Measurements from ENCODE around the gene PXDN.

The PXDN gene

DNA sequence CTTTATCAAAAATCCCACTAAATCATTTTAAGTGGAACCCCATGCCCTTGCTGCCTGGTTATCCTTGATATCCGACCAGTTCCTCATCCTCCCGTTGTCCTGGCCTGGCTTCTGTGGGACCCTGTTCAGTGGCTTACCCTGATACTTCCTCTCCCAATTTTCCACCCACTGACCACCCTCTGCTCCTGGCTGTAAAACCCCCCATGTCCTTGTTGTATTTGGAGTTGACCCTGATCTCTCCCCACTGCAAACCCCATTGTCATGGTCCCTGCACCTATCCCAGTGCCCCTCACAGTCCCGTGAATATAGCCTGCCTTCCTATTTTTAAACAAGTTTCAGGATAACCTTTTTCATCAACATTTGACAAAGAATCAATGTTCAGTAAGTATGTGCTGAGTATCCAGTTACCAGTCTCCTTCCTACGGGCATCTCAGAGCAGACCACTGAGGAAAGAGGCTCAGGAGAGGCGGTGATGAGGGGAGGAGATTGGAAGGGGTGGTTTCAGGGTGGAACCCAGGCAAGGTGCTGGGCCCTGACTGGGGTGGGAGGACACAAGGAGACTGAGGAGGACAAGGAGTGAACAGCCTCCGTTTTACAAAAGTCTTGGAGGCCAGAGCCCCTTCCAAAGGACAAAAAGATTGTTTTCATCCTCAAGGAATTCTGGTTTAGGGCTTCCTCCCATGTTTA, 131.8 kb downstream of the PXDN start:
- DNase-seq (ENCODE audit: low read depth), result no peak

- DNase-seq (ENCODE audit: low read depth), result no peak
Observed at GRCh38 chr2:1611886-1612285, 132.4 kb downstream of the PXDN start.

DNA sequence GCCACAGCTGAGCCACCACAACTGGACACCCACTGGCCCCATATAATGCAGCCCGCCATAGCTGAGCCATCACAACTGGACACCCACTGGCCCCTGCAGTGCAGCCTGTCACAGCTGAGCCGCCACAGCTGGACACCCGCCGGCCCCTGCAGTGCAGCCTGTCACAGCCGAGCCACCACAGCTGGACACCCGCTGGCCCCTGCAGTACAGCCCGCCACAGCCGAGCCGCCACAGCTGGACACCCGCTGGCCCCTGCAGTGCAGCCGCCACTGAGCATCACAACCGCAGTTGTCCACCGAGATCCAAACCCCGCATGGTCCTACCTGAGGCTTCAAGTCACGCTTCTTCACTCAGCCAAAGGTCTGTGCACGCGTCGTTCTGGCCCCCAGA, 134.2 kb downstream of the PXDN start:
- no peak for DNase-seq (ENCODE audit: low read depth)

DNA sequence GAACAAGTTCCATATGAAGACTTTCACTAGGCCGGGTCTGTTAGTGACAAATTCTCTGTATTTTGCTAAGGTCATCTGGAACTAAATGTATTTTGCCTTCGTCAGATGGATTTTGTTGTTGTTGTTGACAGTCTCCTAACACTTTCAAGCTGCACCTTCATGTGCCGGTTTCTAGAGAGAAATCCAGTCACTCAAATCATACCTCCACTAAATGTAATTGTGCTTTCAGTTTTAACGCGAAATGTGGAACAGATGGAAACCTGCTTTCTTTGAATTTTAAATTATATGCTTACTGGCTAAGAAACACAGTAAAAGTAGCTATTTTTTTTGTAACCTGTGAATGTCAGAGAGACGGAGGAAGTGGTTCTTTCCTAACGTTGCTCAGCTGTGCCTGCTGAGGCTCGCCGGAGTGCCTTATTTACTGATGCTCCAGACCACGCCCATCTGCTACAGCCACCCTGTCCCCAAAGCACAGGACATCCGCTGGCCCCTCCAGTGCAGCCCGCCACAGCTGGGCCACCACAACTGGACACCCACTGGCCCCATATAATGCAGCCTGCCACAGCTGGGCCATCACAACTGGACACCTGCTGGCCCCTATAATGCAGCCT, 134.7 kb downstream of the PXDN start:
- DNase-seq (ENCODE audit: low read depth), result no peak

GRCh38 chr2:1609040-1609439, 135.3 kb downstream of the PXDN start:
- DNase-seq (ENCODE audit: low read depth), result no peak

DNA sequence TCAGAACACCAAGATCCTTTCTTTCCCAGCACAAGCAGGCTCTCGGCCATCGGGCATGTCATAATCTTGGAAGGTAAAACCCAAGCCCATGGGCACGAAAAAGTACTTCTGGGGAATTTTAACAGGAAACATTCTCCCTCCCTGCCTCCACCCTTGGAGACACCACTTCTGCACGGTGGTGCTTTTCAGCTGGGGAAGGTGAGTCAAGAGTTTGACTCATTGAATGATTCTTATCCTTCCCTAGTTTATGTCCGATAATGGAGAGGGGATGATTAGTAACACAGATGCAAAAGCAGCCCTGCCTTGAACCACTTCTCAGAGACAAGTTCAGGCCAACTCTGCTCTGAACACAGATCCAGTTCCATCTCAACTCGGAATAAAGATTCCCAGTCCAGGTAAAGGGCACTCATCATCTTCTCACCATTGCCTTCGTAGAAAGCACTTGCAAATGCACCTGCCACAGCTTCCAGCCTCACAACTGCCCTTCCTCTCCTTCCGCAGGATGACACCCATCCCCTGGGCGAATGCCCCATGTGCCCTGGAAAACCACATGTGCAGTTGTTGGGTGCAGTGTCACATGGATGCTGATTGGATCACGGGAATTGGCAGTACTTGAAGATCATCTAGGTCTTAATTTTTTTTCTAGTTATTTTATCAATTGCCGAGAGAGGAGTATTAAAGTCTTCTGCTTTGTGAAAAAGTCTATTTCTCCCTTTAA, 136.2 kb downstream of the PXDN start:
- no peak for DNase-seq (ENCODE audit: low read depth)

DNA sequence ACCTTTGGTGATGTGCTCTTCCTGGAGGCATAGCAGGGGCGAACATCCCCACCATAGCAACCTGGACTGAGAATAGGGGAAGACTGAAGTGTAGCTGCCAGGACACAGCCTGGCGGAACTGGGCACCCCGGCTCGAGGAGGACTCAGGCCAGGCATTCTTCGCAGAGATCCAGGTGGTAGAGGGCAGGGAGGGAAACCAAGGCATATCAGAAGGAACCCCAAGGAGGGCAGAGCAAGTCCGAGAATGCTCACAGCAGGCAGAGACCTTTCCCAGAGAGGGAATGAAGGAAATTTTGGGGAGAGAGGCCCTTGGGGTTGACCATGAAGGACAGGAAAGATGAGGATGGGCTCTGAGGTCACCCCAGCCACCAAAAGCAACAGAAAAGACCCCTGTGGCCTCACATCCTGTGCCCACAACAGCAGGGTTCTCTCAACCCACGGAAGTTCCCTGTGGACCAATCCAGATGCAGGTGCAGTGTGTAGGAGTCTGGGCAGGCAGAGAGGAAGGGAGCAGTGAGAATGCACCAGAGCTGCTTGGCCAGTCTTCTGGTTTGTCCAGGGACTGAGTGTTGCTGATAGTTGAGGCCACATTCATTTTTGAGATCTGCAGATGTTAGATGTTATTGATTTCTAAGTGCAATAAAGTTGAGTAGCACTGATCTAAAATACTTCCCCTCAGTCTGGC, 136.9 kb downstream of the PXDN start:
- no peak for DNase-seq (ENCODE audit: low read depth)

- no peak for DNase-seq (ENCODE audit: low read depth)
Observed at GRCh38 chr2:1606421-1607235, 137.7 kb downstream of the PXDN start.

GRCh38 chr2:1606046-1606400, 138.3 kb downstream of the PXDN start:
- no peak for DNase-seq (ENCODE audit: low read depth)

GRCh38 chr2:1605102-1606045, 138.9 kb downstream of the PXDN start:
- DNase-seq (ENCODE audit: low read depth), result no peak

DNA sequence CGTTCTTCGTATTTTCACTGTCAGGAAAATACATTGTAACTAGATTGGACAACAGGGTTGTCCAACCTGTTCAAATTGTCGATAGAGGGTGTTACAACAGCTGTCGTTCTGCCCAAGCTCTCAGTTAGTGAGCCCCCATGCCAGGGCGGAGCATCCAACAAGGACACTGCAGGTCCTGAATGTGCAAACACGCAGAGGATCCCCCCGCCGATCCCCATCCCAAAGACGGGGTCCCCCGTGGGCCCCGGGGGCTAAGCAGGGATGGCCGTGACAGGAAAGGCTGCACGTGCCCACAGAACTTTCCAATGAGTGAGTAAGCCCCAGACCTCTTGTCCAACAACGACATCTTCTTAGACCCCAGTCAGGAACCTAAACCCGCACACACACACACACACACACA, 140.8 kb downstream of the PXDN start:
- DNase-seq (ENCODE audit: low read depth), result no peak

DNA sequence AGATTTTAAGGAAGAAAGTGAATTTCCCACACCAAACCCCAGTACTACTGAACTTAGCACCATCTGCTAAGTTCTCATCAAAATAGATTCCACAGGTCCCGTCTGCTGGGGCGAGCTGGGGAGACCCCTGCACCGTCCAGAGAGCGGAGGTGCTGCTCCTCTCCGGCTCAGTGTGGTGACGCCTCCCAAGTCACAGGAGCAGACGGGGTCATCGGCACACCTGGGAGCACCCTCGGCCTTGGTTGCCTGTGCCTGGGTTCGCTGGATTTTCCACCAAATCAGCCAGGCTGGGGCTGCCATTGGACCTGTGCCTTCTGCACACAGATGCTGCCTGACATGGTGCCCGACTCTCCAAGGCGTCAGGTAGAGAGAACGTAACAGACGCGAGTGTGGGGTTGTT, 141.3 kb downstream of the PXDN start:
- no peak for DNase-seq (ENCODE audit: low read depth)

DNA sequence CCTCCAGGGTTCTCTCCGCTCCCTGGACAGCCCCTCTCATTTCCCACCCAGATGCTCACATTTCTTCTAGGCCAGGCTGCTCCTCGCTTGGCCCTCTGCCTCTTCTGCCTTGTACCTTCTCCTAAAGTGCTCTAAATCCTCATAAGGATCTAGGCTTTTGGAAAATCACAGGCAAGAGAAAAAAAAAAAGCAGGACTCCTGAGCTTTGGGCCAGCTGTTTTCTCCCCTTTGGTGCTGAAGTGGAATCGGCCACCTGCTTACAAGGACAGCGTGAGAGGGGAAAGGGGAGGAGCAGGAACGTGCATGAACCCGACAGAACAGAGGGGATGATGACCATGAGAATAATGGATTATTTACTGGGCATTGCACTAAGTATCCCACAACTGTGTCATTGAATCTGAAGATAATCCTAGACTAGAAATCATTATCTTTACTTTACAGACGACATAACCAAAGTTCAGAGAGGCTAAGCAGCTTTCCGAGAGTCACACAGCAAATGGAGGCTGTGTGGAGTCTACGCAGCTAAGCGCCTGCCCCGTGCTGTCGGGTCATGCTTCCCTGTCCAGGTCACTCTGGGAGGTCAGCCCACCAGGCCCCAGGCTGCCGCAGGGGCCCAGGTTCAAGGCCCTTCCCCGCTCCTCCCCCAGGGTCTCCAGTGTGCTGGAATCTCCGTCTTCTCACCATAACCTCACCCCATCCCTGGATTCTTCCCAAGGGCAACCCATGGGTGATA, 141.9 kb downstream of the PXDN start:
- no peak for DNase-seq (ENCODE audit: low read depth)

- DNase-seq (ENCODE audit: low read depth), result no peak
Observed at GRCh38 chr2:1601471-1602277, 142.6 kb downstream of the PXDN start.

GRCh38 chr2:1601067-1601412, 143.3 kb downstream of the PXDN start:
- DNase-seq (ENCODE audit: low read depth), result no peak

DNA sequence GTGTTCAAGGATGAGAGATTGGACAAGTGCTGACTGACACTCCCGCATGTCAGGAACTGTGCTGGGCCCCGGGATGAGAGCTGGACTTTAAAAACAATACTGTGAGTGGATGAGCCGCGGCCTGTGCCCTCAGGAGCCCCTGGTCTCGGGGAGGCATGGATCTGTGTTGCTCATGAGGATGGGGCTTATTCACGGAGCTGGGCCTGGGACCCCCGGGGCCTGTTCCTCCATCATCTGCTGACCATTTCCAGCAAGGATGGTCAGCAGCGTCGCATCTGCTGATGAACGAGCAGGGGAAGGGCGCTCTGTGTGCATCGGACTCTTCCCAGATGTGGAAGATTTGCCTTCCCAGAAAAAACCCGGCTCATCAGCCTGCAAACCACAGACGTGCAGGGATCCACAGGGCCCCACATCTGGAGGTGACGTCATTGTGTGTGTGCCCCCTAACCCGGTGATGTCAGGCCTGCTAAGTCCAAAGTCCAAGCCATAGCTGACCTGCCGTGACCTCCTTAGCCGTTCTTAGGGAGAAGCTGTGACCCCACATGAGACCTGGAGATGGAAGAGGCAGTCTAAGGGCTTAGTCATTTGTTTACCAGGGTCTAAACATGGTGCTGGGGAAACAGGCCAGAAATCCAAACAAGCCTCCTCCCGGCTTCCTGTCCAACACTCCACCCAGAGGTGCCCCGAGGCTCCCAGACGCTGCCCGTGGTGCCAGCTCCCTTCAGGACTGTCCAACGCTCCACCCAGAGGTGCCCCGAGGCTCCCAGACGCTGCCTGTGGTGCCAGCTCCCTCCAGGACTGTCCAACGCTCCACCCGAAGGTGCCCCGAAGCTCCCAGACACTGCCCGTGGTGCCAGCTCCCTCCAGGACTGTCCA, 143.9 kb downstream of the PXDN start:
- DNase-seq (ENCODE audit: low read depth), result no peak

GRCh38 chr2:1599301-1600085, 144.8 kb downstream of the PXDN start:
- no peak for DNase-seq (ENCODE audit: low read depth)

- DNase-seq (ENCODE audit: low read depth), result no peak
Observed at GRCh38 chr2:1598800-1599199, 145.5 kb downstream of the PXDN start.

All from activated T-cell treated with anti-CD3 and anti-CD28 coated beads for 48 hours (primary cell).